ENCODE measurements around the gene MTMR2. TPM values are rescaled to one million over a fixed set of nuclear protein-coding genes. Genes with fewer than 3 reads are reported as not detected.

Gene MTMR2
- total RNA-seq, 3 donors from 2014 or later (not counting 1 experiment from before 2014, with no cell fraction given), result 21.7 to 22.5 (median 21.8) TPM

- Mint-ChIP-seq H3K4me1 (peaks cover 0 to 13% of the 10 kb centered on the region in 2 donors), H3K9me3 (no peaks in the 10 kb centered on the region), H3K4me3 (no peak overlapping the region), H3K27ac (no peak overlapping the region), H3K27me3 (ENCODE audit: low read depth in 2 of 2) (no peaks in the 10 kb centered on the region), H3K36me3 (no peaks in the 10 kb centered on the region)
- intact Hi-C loops (cut with micrococcal nuclease), result no loop called here
- Histone ChIP-seq H3K36me3 (ENCODE audit: control insufficient read depth, insufficient read depth, low read length) (no peaks in the 10 kb centered on the region), H3K4me1 (ENCODE audit: control insufficient read depth, insufficient read depth, low read length) (no peaks in the 10 kb centered on the region), H3K4me3 (ENCODE audit: low read length) (no peak overlapping the region), H3K27me3 (ENCODE audit: control insufficient read depth, insufficient read depth, low read length) (no peaks in the 10 kb centered on the region), H3K9me3 (ENCODE audit: control insufficient read depth, insufficient read depth, low read length) (no peaks in the 10 kb centered on the region), H3K27ac (ENCODE audit: low read length) (no peak overlapping the region)
- no peak for TF ChIP-seq CTCF (IDR thresholded peaks at IDR 0.05)
- DNase-seq (no peak), ATAC-seq (no peak)
- WGBS (ENCODE audit: insufficient coverage), result 98% methylated on average over 4 of the region's 4 CpGs
Observed at GRCh38 chr11:95892892-95893570, 30.9 kb downstream of the MTMR2 start.

- no peaks in the 10 kb centered on the region for H3K27me3 Mint-ChIP-seq (ENCODE audit: low read depth in 2 of 2)
- H3K4me3 ChIP-seq (ENCODE audit: low read length), result no peak overlapping the region
- H3K4me1 Mint-ChIP-seq, result peaks cover 0 to 13% of the 10 kb centered on the region in 2 donors
- no peaks in the 10 kb centered on the region for H3K4me1 ChIP-seq (ENCODE audit: control insufficient read depth, insufficient read depth, low read length)
- H3K27ac ChIP-seq (ENCODE audit: low read length), result no peak overlapping the region
- no peaks in the 10 kb centered on the region for H3K9me3 Mint-ChIP-seq
- no peak for DNase-seq
- H3K4me3 Mint-ChIP-seq, result no peak overlapping the region
- intact Hi-C loops (cut with micrococcal nuclease), result no loop called here
- H3K27me3 ChIP-seq (ENCODE audit: control insufficient read depth, insufficient read depth, low read length), result no peaks in the 10 kb centered on the region
- no peak for TF ChIP-seq CTCF (IDR thresholded peaks at IDR 0.05)
- H3K9me3 ChIP-seq (ENCODE audit: control insufficient read depth, insufficient read depth, low read length), result no peaks in the 10 kb centered on the region
- H3K36me3 ChIP-seq (ENCODE audit: control insufficient read depth, insufficient read depth, low read length), result peaks cover 2% of the 10 kb centered on the region
- no peak for ATAC-seq
- H3K36me3 Mint-ChIP-seq, result no peaks in the 10 kb centered on the region
- H3K27ac Mint-ChIP-seq, result no peak overlapping the region
- WGBS (ENCODE audit: insufficient coverage), result 99% methylated on average over 2 of the region's 2 CpGs
Observed at GRCh38 chr11:95892492-95892891, 31.4 kb downstream of the MTMR2 start.

- H3K36me3 Mint-ChIP-seq, result no peaks in the 10 kb centered on the region
- Histone ChIP-seq H3K27me3 (ENCODE audit: control insufficient read depth, insufficient read depth, low read length) (no peaks in the 10 kb centered on the region), H3K4me3 (ENCODE audit: low read length) (no peak overlapping the region), H3K27ac (ENCODE audit: low read length) (no peak overlapping the region), H3K36me3 (ENCODE audit: control insufficient read depth, insufficient read depth, low read length) (peaks cover 4% of the 10 kb centered on the region), H3K9me3 (ENCODE audit: control insufficient read depth, insufficient read depth, low read length) (no peaks in the 10 kb centered on the region), H3K4me1 (ENCODE audit: control insufficient read depth, insufficient read depth, low read length) (no peaks in the 10 kb centered on the region)
- ATAC-seq (no peak), DNase-seq (no peak)
- 82% methylated on average over 4 of the region's 4 CpGs for WGBS (ENCODE audit: insufficient coverage)
- no peak for TF ChIP-seq CTCF (IDR thresholded peaks at IDR 0.05)
- H3K27ac Mint-ChIP-seq, result no peak overlapping the region
- H3K4me3 Mint-ChIP-seq, result no peak overlapping the region
- peaks cover 0 to 13% of the 10 kb centered on the region in 2 donors for H3K4me1 Mint-ChIP-seq
- no peaks in the 10 kb centered on the region for H3K9me3 Mint-ChIP-seq
- H3K27me3 Mint-ChIP-seq (ENCODE audit: low read depth in 2 of 2), result no peaks in the 10 kb centered on the region
- intact Hi-C loops (cut with micrococcal nuclease), result no loop called here
Observed at GRCh38 chr11:95891423-95892170, 32.3 kb downstream of the MTMR2 start.

Data from natural killer cell (primary cell).